HCT116 (cell line): ENCODE measurements around the gene GP1BA. TPM values are rescaled to one million over a fixed set of nuclear protein-coding genes. Genes with fewer than 3 reads are reported as not detected.

Source experiments
- ATAC-seq: fragments of 200-7000 bp; cut with Tn5 transposase; 2 replicates; pipeline ENCODE4 v1.9.1; 2020; ENCODE audit warnings: mild to moderate bottlenecking, moderate library complexity
- BruUV-seq: library from RNA; stranded (reverse); fragments of 400-500 nt; replicated peaks from 2 replicates; lab custom pipeline; 2021; lab: Mats Ljungman, UMichigan
- CTCF ChIA-PET: fragments of 300-600 bp; sonication (Branson Sonifier 250); formaldehyde crosslinking; loops from one replicate; lab custom pipeline; 2021; ENCODE audit warnings: antibody characterized with exemption; lab: Charles Lee
- POLR2A ChIA-PET: fragments of 300-600, 350-600 bp; sonication (Branson Sonifier 250); formaldehyde crosslinking; loops from one replicate; lab custom pipeline; 2021; ENCODE audit warnings: antibody characterized with exemption; lab: Charles Lee
- RAD21 ChIA-PET, 2 experiments: fragments of 300-600 bp; sonication (Branson Sonifier 250); formaldehyde crosslinking; loops; one replicate each; lab custom pipeline; 2023; ENCODE audit warnings: low total read pairs in 2 of 2; ENCODE audit not compliant: uncharacterized antibody in 2 of 2, unreplicated experiment in 2 of 2, low non-redundant PET in 1 of 2; lab: Charles Lee
- DNase-seq: peaks from one replicate; pipeline ENCODE4 v3.0.0-alpha.2; 2010; ENCODE audit warnings: low read depth, low spot score
- H2AFZ ChIP-seq: fragments of 200-600 bp; shearing (Covaris generic), sonication (generic); 2 replicates; pipeline ENCODE4 v1.6.1; 2017; ENCODE audit warnings: low read depth, mixed run types, mixed read lengths, antibody characterized with exemption, low read length; ENCODE audit not compliant: poor library complexity, severe bottlenecking
- H3K27ac ChIP-seq: 2 replicates; pipeline ENCODE4 v1.5.1; 2012; ENCODE audit warnings: low read depth, low read length
- H3K27me3 ChIP-seq: fragments of 200-600 bp; sonication (generic); 2 replicates; pipeline ENCODE4 v1.6.1; 2016; ENCODE audit warnings: mixed run types, low read length, mixed read lengths; ENCODE audit not compliant: insufficient read depth
- H3K36me3 ChIP-seq, 2 experiments: fragments of 200-500 bp in 1 of 2; fragments of 200-600 bp in 1 of 2; sonication (Bioruptor generic) in 1 of 2; sonication (generic) in 1 of 2; 2 replicates each; pipeline versions ENCODE4 v1.5.1 to v1.6.1; 2014 to 2016; ENCODE audit warnings: low read length in 2 of 2, inconsistent platforms in 1 of 2, mixed read lengths in 1 of 2, mixed run types in 1 of 2; ENCODE audit not compliant: insufficient read depth in 2 of 2, control insufficient read depth in 1 of 2
- H3K4me1 ChIP-seq, 2 experiments: fragments of 200-600 bp in 1 of 2; sonication (generic) in 1 of 2; 2 replicates each; pipeline versions ENCODE4 v1.5.1 to v1.6.1; 2012 to 2017; ENCODE audit warnings: low read length in 2 of 2, inconsistent platforms in 1 of 2, mild to moderate bottlenecking in 1 of 2, mixed read lengths in 1 of 2, mixed run types in 1 of 2, moderate library complexity in 1 of 2; ENCODE audit not compliant: insufficient read depth in 2 of 2, control insufficient read depth in 1 of 2
- H3K4me2 ChIP-seq: fragments of 200-600 bp; sonication (generic); 2 replicates; pipeline ENCODE4 v1.6.1; 2017; ENCODE audit warnings: mixed run types, low read length, mixed read lengths
- H3K4me3 ChIP-seq, 2 experiments: fragments of 200-600 bp in 1 of 2; sonication (generic) in 1 of 2; replicated peaks in 1 of 2; 2 replicates each; pipeline ENCODE4 v1.5.1; 2011 to 2016; ENCODE audit warnings: low read length in 2 of 2, control low read depth in 1 of 2, low read depth in 1 of 2, mild to moderate bottlenecking in 1 of 2, mixed read lengths in 1 of 2, mixed run types in 1 of 2
- H3K79me2 ChIP-seq: fragments of 200-600 bp; sonication (generic); 2 replicates; pipeline ENCODE4 v1.6.1; 2017; ENCODE audit warnings: mild to moderate bottlenecking, mixed run types, low read length, moderate library complexity, mixed read lengths; ENCODE audit not compliant: insufficient read depth
- H3K9ac ChIP-seq: fragments of 200-600 bp; sonication (generic); 2 replicates; pipeline ENCODE4 v1.6.1; 2016; ENCODE audit warnings: low read length, mixed read lengths
- H3K9me2 ChIP-seq: fragments of 200-600 bp; sonication (generic), shearing (Covaris generic); 2 replicates; pipeline ENCODE4 v1.6.1; 2017; ENCODE audit warnings: mixed run types, mild to moderate bottlenecking, moderate library complexity; ENCODE audit not compliant: insufficient read depth
- H3K9me3 ChIP-seq, 2 experiments: fragments of 200-500 bp in 1 of 2; fragments of 200-600 bp in 1 of 2; sonication (Bioruptor generic) in 1 of 2; sonication (generic) in 1 of 2; 2 replicates each; pipeline ENCODE4 v1.6.1; 2014 to 2017; ENCODE audit warnings: low read length in 2 of 2, mixed read lengths in 2 of 2, inconsistent platforms in 1 of 2, low read depth in 1 of 2, mild to moderate bottlenecking in 1 of 2, mixed run types in 1 of 2, moderate library complexity in 1 of 2; ENCODE audit not compliant: control insufficient read depth in 1 of 2, insufficient read depth in 1 of 2
- H4K20me1 ChIP-seq: fragments of 200-600 bp; sonication (generic), shearing (Covaris generic); 2 replicates; pipeline ENCODE4 v1.6.1; 2017; ENCODE audit warnings: mixed run types, mild to moderate bottlenecking, moderate library complexity; ENCODE audit not compliant: insufficient read depth
- CBX3 ChIP-seq: IDR thresholded peaks from 2 replicates; pipeline ENCODE4 v1.6.1; 2012; ENCODE audit warnings: low read depth
- ELF1 ChIP-seq: IDR thresholded peaks from 2 replicates; pipeline ENCODE4 v1.6.1; 2012; ENCODE audit warnings: low read depth, borderline replicate concordance
- EZH2 ChIP-seq: fragments of 200-600 bp; sonication (generic); IDR thresholded peaks from 2 replicates; pipeline ENCODE4 v1.6.1; 2017; ENCODE audit warnings: antibody characterized with exemption, mixed run types
- EZH2phosphoT487 ChIP-seq: fragments of 200-600 bp; IDR thresholded peaks from 2 replicates; pipeline ENCODE4 v1.6.1; 2018; ENCODE audit warnings: antibody characterized with exemption, borderline replicate concordance
- FOSL1 ChIP-seq: IDR thresholded peaks from 2 replicates; pipeline ENCODE4 v1.6.1; 2012; ENCODE audit warnings: low read depth
- JUND ChIP-seq: IDR thresholded peaks from 2 replicates; pipeline ENCODE4 v1.6.1; 2012
- POLR2A ChIP-seq: IDR thresholded peaks from 2 replicates; pipeline ENCODE4 v1.7.0; 2011; ENCODE audit warnings: borderline replicate concordance; ENCODE audit not compliant: insufficient read depth, insufficient read length; ENCODE audit errors: extremely low read depth
- RAD21 ChIP-seq: IDR thresholded peaks from 2 replicates; pipeline ENCODE4 v1.6.1; 2012; ENCODE audit warnings: low read depth, mild to moderate bottlenecking
- SIN3A ChIP-seq: IDR thresholded peaks from 2 replicates; pipeline ENCODE4 v1.6.1; 2012; ENCODE audit warnings: low read depth
- TCF7L2 ChIP-seq: IDR thresholded peaks from 2 replicates; pipeline ENCODE4 v1.7.0; 2011; ENCODE audit warnings: borderline replicate concordance, inconsistent platforms; ENCODE audit not compliant: insufficient read depth, insufficient read length; ENCODE audit errors: extremely low read depth
- YY1 ChIP-seq: IDR thresholded peaks from 2 replicates; pipeline ENCODE4 v1.6.1; 2011; ENCODE audit warnings: low read length, low read depth, moderate library complexity, mild to moderate bottlenecking; ENCODE audit not compliant: insufficient replicate concordance; ENCODE audit errors: extremely low read depth
- ZFX ChIP-seq: fragments of 450-650 bp; IDR thresholded peaks from 2 replicates; pipeline ENCODE4 v1.6.1; 2017
- intact Hi-C: fragments of 100-400 bp; cut with micrococcal nuclease; formaldehyde crosslinking; loops from 2 replicates; pipeline ENCODE4 v1.10.0; 2022
- total RNA-seq: library from RNA; stranded (reverse); gene quantifications from one replicate; pipeline ENCODE4 v1.2.1, GENCODE V29; 2021; ENCODE audit not compliant: unreplicated experiment
- TF ChIP-seq, protein P1 (sequence below): IDR thresholded peaks from 2 replicates; pipeline ENCODE4 v1.6.1; 2012; ENCODE audit warnings: low read depth
- TF ChIP-seq, protein P2 (sequence below), 3 experiments: fragments of 200-600 bp in 1 of 3; sonication (generic) in 1 of 3; IDR thresholded peaks in 2 of 3; conservative IDR thresholded peaks in 1 of 3; 2 replicates each; pipeline ENCODE4 v1.5.1; 2012 to 2017; ENCODE audit warnings: low read depth in 2 of 3, low read length in 2 of 3, antibody characterized with exemption in 1 of 3, borderline replicate concordance in 1 of 3, control low read depth in 1 of 3, mild to moderate bottlenecking in 1 of 3, mixed read lengths in 1 of 3, mixed run types in 1 of 3, moderate library complexity in 1 of 3; ENCODE audit not compliant: insufficient read depth in 1 of 3
- TF ChIP-seq, protein P3 (sequence below): IDR thresholded peaks from 2 replicates; pipeline ENCODE4 v1.6.1; 2011; ENCODE audit warnings: mild to moderate bottlenecking, low read length, moderate library complexity; ENCODE audit not compliant: insufficient replicate concordance; ENCODE audit errors: extremely low read depth
- TF ChIP-seq, protein P4 (sequence below): IDR thresholded peaks from 2 replicates; pipeline ENCODE4 v1.6.1; 2012

The GP1BA gene
- total RNA-seq, 1 experiment from 2014 or later: not detected

DNA sequence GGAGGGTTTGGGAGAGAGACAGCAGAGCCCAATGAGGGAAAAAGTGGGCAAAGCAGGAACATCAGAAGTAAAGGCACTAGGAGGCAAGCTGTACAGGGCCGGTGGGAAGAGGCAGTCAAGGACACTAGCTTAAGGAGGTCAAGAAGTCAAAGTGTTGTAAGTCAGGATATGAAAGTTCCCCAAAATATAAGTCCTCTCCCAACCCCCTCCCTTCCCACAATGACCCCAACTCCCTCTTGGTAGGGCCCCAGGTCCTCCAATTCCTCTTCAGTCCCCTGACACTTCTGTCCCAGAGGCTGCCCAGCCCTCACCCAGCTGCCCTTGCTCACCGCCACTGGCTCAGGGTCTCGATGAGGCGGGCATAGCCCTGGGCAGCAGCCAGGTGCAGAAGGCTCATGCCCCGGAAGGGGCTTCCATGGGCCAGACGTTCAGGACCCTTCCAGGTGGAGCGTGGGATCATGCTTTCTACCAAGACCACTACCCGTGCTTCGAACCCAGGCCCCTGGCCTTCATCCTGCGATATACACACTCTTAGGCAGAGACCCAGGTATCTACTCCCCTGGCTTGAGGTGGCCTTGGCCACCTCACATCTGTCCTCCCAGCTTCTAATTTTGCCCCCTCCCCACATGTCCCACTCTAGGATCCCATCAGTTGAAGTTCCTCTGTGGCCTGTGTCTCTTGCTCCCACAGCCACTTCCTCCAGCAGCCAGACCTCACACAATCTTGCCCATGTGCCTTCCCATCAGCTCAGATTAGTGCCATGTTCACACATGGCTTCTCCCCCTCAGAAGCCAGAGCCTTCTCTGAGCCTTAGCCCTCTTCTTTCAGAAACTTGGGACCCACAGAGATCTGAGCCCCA, 41.4 kb downstream of the GP1BA start (continued):
- TF ChIP-seq, protein P1, sequence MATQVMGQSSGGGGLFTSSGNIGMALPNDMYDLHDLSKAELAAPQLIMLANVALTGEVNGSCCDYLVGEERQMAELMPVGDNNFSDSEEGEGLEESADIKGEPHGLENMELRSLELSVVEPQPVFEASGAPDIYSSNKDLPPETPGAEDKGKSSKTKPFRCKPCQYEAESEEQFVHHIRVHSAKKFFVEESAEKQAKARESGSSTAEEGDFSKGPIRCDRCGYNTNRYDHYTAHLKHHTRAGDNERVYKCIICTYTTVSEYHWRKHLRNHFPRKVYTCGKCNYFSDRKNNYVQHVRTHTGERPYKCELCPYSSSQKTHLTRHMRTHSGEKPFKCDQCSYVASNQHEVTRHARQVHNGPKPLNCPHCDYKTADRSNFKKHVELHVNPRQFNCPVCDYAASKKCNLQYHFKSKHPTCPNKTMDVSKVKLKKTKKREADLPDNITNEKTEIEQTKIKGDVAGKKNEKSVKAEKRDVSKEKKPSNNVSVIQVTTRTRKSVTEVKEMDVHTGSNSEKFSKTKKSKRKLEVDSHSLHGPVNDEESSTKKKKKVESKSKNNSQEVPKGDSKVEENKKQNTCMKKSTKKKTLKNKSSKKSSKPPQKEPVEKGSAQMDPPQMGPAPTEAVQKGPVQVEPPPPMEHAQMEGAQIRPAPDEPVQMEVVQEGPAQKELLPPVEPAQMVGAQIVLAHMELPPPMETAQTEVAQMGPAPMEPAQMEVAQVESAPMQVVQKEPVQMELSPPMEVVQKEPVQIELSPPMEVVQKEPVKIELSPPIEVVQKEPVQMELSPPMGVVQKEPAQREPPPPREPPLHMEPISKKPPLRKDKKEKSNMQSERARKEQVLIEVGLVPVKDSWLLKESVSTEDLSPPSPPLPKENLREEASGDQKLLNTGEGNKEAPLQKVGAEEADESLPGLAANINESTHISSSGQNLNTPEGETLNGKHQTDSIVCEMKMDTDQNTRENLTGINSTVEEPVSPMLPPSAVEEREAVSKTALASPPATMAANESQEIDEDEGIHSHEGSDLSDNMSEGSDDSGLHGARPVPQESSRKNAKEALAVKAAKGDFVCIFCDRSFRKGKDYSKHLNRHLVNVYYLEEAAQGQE: no peak

DNA sequence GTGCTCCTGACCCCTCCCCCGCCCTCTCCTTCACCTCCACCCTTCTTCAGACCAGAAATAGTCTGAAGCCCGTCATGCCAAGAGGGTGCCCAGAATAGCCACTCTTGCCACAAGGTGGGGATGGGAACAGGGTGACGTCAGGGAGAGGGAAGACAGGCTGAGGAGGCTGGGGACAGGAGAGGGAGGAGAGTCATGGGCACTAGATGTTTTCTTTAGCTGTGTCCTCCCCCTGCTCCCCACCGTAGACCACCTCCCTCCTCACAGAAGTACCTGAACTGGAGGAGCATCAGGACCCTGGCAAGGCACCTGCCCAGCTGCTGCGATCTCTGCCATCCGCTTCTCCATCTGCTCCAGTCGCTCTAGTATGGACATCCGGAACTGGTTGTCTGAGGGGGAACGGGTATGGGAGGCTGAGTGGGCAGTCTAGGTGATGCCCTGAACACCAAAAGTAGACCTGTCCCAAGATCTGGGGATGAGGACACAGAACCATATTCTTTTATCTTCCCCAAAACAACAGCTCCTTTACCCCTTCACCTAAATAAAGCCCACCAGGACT, 42.1 kb downstream of the GP1BA start:
- Histone ChIP-seq H3K27ac (no peak overlapping the region), H2AFZ (no peak overlapping the region), H3K27me3 (no peaks in the 10 kb centered on the region), H3K9ac (no peak overlapping the region), H3K4me1 (peaks cover 4 to 7% of the 10 kb centered on the region in 2 experiments; a peak in 3 of 4 replicates), H3K4me2 (no peak overlapping the region), H3K79me2 (no peaks in the 10 kb centered on the region), H3K9me3 (no peaks in the 10 kb centered on the region), H3K4me3 (no peak overlapping the region), H3K36me3 (peaks cover 9 to 28% of the 10 kb centered on the region in 2 experiments; a peak in 2 of 4 replicates), H4K20me1 (no peaks in the 10 kb centered on the region), H3K9me2 (no peaks in the 10 kb centered on the region)
- ChIA-PET CTCF (no interaction called here), RAD21 (no interaction called here), POLR2A (no interaction called here)
- intact Hi-C loops: no loop called here
- BruUV-seq: no TSS peak
- no peak for DNase-seq
- no peak for ATAC-seq
- no peak for TF ChIP-seq RAD21
- no peak for TF ChIP-seq ZFX
- no peak for TF ChIP-seq JUND
- no peak for TF ChIP-seq POLR2A
- no peak for TF ChIP-seq TCF7L2
- TF ChIP-seq, protein P2, sequence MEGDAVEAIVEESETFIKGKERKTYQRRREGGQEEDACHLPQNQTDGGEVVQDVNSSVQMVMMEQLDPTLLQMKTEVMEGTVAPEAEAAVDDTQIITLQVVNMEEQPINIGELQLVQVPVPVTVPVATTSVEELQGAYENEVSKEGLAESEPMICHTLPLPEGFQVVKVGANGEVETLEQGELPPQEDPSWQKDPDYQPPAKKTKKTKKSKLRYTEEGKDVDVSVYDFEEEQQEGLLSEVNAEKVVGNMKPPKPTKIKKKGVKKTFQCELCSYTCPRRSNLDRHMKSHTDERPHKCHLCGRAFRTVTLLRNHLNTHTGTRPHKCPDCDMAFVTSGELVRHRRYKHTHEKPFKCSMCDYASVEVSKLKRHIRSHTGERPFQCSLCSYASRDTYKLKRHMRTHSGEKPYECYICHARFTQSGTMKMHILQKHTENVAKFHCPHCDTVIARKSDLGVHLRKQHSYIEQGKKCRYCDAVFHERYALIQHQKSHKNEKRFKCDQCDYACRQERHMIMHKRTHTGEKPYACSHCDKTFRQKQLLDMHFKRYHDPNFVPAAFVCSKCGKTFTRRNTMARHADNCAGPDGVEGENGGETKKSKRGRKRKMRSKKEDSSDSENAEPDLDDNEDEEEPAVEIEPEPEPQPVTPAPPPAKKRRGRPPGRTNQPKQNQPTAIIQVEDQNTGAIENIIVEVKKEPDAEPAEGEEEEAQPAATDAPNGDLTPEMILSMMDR (IDR thresholded peaks at IDR 0.05 in 2 of 3, conservative IDR thresholded peaks at IDR 0.05 in 1 of 3; ENCODE audit: borderline replicate concordance in 1 of 3, insufficient read depth in 1 of 3, low read depth in 2 of 3, low read length in 2 of 3): no peak
- TF ChIP-seq, protein P3, sequence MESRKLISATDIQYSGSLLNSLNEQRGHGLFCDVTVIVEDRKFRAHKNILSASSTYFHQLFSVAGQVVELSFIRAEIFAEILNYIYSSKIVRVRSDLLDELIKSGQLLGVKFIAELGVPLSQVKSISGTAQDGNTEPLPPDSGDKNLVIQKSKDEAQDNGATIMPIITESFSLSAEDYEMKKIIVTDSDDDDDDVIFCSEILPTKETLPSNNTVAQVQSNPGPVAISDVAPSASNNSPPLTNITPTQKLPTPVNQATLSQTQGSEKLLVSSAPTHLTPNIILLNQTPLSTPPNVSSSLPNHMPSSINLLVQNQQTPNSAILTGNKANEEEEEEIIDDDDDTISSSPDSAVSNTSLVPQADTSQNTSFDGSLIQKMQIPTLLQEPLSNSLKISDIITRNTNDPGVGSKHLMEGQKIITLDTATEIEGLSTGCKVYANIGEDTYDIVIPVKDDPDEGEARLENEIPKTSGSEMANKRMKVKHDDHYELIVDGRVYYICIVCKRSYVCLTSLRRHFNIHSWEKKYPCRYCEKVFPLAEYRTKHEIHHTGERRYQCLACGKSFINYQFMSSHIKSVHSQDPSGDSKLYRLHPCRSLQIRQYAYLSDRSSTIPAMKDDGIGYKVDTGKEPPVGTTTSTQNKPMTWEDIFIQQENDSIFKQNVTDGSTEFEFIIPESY: no peak
- TF ChIP-seq CBX3: no peak
- no peak for TF ChIP-seq FOSL1
- no peak for TF ChIP-seq SIN3A
- TF ChIP-seq, protein P4, sequence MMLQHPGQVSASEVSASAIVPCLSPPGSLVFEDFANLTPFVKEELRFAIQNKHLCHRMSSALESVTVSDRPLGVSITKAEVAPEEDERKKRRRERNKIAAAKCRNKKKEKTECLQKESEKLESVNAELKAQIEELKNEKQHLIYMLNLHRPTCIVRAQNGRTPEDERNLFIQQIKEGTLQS: no peak
- no peak for TF ChIP-seq ELF1
- no peak for TF ChIP-seq YY1
- no peak for TF ChIP-seq EZH2
- TF ChIP-seq EZH2phosphoT487: no peak
